GM18868 (cell line): Measurements from ENCODE around the gene IWS1.

Experiments
- ATAC-seq: cut with Tn5 transposase; IDR thresholded peaks from one replicate; pipeline ENCODE4 v1.9.1; 2021; ENCODE audit warnings: mild to moderate bottlenecking, moderate library complexity; ENCODE audit not compliant: unreplicated experiment

The IWS1 gene

GRCh38 chr2:127506510-127506909, 19.8 kb downstream of the IWS1 start:
- ATAC-seq = no peak

DNA sequence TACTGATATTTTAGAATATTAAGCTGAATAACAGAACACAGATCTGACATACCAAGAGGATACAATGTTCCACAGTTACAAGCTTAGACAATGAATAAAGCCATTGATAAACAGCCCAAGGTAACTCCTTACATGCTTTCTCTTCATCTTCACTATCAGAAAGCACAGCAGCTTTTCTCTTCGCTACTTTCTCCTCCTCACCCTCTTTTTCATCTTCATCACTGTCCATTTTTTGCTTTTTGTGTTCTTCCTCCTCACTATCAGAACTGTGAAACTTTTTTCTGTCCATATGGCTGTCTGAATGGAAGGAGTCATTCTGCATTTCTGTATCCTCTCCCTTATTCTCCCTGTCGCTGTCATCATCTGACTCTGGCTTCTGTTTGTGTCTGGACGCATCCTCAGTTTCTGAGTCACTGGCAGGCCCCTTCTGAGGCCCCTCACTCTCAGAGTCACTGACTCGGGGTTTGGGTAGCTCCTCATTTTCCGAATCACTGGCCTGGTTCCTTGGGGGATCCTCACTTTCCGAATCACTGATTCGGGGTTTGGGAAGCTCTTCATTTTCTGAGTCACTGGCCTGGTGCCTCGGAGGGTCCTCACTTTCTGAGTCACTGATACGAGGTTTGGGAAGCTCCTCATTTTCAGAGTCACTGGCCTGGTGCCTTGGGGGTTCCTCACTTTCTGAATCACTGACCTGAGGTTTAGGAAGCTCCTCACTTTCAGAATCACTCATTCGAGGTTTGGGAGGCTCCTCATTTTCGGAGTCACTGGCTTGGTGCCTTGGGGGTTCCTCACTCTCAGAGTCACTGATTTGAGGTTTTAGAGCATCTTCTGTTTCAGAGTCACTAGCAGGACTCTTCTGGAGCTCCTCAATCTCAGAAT, 21.5 kb downstream of the IWS1 start:
- ATAC-seq = no peak

- ATAC-seq = no peak
These were observed 22.8 kb downstream of the IWS1 start for GRCh38 chr2:127503491-127503890.

DNA sequence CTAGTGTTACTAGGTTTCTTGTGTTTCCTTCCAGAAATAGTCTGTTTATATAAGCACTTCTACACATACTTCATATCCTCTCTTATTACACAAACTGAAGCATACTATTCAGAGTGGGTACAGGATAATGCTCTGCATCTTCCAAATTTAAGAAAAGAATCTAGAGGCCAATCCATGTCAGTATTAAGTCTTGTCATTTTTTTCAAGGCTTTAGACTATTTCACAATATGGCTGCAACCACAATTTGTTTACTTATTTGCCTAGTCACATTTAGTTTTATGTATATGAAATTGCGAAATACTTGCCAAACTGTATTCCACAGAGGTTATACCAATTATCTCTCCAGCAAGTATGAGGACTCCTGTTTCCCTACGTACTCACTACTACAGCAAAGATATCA, 27.9 kb downstream of the IWS1 start:
- ATAC-seq = no peak

GRCh38 chr2:127490283-127490682, 36.0 kb downstream of the IWS1 start:
- ATAC-seq = no peak

DNA sequence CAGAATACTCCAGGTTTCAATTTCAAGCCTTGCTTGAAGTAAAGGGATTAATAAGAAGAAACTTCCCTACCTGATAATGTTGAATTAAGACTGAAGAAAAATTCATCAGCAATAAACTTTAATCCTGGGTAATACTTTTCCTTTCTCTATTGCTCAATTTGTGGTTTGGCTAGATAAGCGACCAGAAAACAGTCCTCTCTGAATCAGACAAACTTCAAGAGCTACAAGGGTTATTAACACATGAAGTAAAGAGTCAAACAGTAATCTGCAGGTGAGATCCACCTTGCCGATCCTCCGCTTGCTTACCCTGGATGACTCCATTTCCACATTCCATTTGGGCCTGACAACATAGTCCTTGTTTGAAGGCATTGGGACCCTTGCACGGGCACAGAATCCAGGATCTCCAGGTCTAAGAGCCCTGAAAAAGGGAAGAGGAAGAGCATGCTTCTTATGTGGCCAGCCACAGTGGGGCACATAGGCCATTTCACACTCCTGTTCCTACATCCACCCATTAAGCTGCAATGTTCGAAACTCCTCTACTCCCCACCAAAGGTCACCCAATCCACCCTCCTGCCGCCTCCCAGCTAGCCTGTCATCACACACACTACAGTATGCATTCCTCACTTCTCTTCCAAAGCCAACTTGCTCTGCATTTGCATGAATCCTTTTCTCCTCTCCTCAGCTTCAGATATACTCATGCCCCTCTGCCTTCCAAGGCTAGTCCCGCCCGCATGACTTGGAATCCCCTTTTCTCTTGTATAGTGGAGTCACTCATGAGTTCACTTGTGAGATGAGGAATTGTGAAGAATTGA, 39.8 kb downstream of the IWS1 start:
- no peak for ATAC-seq

- no peak for ATAC-seq
These were observed 40.6 kb downstream of the IWS1 start for GRCh38 chr2:127485694-127486071.

DNA sequence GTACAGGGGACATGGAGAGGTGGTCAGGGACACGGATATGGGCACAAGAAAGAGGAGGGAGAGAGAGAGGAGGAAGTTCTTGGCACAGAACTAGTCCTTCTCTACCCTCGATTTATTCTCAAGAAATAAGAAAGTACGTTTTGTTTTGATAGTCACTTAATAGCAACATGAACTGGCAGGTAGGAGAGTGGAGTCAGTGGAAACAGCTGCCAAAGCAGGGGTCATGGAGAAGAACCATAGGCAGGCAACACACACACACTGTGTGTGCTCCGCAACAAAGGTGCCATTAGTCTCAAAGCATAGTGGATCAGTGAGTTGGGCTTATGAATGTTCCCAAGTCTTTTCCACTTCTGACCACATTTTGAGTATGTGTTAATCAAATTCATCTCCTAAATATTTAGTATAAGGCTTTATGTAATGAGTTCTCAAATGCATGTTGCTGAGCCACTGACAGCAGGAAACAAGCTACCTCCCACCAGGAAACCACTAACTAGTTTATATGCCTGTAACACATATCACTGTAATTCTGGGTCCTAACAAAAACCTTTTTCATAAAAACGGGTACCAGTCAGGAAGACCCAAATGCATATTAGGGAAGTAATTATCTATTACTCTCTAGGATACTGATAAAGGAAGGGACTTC, 41.1 kb downstream of the IWS1 start:
- no peak for ATAC-seq

GRCh38 chr2:127482031-127482430, 44.3 kb downstream of the IWS1 start:
- ATAC-seq = no peak

DNA sequence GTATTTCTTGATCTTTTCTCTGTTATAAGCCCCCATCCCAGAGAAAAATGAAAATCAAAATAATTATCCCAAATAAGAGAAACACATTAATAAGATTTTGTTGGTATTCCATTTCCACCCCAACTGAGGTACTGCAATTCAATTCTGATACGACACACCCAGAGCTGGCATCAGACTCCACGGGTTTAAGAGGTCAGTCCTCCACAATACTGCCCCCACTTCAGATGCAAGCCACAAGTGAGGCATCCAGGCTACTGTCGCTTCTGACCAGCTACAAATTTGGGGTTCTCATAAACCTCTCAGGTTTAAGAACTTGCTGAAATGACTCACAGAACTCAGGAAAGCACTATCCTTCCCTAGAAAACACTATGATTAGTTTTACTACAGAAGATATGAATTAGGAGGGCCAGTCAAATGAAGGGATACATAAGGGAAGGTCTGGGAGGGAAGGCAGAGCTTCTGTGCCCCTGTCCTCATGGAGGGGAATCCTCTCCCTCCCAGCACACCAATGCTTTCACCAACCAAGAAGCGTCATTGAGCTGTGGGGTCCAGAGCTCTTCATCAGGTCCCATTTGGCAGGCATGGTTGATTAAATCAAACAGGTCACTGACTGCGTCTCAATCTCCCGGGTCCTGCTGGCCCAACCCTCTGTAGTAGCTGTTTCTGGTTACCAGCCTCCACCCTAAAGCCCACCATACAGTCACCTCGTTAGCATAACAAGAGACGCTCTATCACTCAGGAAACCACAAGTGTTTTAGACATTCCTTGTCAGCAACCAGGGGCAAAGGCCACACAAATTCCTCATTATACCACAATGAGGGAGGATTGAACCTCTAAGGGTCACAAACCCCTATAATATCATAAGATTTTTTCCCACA, 46.2 kb downstream of the IWS1 start:
- ATAC-seq = no peak

DNA sequence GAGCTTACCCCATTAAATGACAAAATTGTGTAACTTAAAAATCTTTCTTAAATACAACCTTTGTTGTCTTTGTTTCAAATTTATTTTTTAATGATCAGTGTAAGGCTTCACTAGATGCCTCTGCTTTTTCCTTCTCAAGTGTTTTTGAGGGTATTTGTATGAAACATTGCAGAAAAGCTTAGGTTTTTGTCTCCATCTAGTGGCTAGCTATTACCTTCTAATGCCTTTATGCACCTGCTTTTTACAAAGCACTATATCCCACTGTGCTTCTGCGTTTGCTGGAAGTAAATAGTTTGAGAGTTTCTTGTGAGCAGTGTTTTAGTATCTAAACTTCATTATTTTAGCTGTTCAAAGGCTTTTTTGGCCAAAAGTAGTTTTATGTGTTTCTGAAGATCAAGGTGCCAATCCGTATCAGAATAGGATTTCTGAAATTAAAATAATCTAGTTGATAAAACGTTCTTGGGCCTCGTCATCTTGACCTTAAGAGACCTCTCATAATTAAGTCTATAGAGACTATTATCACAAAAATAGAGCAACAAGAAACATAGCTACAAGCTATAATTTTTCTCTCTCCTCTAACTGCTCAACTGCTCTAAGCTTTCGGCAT, 47.0 kb downstream of the IWS1 start:
- peak; percentile 54 for ATAC-seq

DNA sequence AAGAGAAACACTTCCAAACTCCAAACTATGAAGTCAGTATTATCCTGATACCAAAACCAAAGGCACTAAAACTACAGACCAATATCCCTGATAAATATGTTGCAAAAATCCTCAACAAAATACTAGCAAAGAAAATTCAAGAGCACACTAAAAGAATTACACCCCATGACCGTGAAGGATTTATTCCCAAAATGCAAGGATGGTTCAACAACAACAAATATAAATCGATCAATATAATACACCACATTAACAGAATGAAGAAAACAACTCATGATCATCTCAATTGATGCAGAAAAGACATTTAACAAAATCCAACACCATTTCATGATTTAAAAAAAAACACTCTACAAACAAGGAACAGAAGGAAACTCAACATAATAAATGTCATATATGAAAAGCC, 50.5 kb downstream of the IWS1 start:
- ATAC-seq = no peak

DNA sequence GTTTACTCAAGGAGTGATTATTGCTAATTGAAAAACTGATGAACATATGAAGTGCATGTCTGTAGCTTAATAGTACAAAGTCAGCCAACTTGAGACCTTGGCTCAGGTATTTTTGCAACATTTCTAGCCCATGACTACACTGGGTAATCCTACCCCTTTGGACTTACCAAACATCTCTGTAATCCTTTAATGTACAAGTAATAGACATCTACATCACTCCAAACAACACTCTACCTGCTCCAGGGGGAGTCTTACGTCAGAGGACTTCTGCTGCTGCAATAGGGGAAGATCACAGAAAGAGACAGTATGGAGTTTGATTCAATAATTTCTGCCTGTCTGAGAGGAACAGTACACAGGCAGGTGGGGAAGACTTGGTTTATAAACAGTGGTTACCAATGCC, 54.0 kb downstream of the IWS1 start:
- ATAC-seq = no peak

- no peak for ATAC-seq
These were observed 54.9 kb downstream of the IWS1 start for GRCh38 chr2:127471286-127471988.

GRCh38 chr2:127469974-127470373, 56.3 kb downstream of the IWS1 start:
- ATAC-seq = no peak

DNA sequence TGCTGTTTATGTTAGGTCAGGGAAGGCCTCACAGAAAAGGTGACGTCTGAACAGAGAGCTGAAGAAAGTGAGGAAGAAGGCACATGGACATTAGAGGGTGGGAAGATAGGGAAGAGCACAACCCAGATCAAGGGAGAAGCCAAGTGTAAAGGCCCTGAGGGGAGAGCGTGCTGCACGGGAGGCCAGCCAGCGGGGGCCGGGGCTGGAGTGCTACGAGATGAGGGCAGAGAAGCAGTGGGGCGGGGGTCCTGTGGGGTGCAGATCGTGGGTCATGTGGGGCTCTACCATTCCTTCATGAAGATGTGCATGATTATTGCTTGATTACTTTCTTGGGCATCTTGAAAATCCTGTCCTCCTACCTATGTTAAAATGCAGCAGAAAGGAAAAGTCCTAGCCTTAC, 57.2 kb downstream of the IWS1 start:
- no peak for ATAC-seq

GRCh38 chr2:127465258-127465657, 61.0 kb downstream of the IWS1 start:
- ATAC-seq = no peak

- no peak for ATAC-seq
These were observed 61.6 kb downstream of the IWS1 start for GRCh38 chr2:127464470-127465257.
